ENCODE results near the gene MX1.
"Not testable (repeated sequence)": the region's sequence is repeated elsewhere in the genome, so short reads cannot be mapped to it uniquely, and the experiment has no call there.

MX1 gene

DNA sequence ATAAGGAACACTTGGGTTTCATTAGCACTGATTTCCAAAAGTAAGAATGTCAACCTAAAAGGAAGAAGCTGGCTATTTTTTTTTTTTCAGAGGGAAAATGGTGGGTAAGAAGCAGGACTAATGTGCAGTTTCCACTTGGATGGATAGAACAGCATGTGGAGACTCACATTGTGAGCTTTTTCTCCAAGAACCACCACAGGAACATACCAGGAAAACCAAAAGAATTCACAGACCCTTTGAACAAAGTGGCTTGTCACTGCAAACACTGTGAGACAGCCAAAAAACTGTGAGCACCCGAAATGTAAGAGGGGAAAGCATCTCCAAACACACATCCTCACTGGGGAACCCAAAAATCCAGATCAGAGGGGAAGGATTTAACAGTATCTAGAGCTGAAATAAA lies 15.7 kb upstream of the MX1 start:
- DNase-seq: no peak

DNA sequence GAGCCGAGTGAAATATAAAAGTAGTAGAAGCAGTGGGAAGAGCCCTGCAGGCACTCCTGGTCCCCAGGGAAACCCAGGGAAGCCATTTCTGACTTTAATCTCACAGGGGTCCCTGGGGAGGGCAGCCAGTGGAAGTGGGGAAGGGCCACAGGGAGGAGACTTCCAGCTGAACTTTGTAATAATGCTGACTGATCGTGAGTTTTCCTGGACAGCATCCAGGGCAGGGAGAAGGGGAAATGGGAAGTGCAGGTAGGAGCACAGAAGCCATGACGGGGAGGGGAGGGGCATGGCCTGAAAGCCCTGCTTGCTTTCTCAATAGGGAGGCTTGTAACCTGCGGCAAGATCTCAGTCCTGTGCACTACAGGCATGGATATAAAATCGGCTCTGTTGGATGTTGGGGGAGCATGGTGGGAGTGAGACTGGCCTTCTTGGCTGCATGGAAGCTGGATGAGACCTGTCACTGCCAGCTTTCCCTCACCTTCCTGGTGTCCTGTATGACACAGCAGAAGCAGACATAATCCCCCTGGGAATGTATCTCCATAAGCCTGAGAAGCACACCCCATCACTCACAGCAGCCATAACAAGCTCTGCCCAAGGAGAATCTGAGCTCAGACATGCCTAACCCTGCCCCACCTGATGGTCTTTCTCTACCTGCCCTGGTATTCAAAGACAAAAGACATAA lies 15.1 kb upstream of the MX1 start:
- DNase-seq: no peak

DNA sequence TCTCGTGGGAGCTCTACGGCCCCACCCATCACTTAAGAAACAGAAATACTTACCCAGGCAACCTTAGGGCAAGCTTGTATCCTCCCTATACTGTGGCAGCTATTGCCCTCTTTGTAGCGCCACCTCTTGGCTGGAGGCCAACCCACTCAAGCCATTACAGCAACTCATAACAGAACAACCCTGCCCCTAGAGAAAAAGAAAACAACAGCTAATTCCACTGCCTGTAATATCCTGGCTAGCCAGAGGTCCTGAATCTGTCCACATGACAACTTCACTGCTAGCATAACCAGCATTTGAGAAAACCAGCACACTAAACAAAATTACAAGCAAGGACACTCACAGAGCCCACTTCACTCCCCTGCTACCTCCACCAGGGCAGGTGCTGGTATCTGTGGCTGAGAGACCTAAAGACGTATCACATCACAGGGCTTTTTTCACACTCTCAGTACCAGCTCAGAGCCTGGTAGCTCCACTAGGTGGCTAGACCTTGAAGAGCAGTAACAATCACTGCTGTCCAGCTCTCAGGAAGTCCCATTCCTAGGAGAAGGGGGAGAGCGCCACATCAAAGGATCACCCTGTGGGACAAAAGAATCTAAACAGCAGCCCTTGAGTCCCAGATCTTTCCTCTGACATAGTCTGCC lies 14.5 kb upstream of the MX1 start:
- no peak for DNase-seq

DNA sequence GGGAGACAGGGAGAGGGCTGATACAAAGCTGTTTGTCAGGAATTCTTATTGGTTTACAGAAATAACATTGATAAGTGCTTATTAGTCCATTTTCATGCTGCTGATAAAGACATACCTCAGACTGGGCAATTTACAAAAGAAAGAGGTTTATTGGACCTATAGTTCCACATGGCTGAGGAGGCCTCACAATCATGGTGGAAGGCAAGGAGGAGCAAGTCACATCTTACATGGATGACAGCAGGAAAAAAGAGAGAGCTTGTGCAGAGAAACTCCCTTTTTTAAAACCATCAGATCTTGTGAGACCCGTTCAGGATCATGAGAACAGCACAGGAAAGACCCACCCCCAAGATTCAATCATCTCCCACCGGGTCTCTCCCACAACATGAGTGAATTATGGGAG lies 8.5 kb upstream of the MX1 start:
- DNase-seq: not testable (repeated sequence)

DNA sequence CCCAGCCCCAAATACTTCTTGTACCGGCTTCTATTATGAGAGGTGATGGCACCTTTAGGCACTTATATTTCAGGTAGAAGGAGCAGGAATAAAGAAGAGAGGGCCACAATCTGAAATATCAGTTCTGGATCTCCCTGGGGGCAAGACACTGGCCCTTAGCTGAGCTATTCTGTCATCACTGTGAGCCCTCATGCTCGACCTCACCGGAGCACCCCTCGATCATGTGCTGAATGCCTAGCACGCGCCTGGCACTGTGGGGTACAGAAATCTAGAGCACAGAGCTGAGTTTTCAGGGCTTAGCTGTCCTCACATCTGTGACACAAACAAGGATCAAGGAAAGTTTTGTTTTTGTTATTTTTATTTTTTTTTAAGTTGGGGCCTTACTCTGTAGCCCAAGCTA lies 7.6 kb upstream of the MX1 start:
- DNase-seq: no peak

DNA sequence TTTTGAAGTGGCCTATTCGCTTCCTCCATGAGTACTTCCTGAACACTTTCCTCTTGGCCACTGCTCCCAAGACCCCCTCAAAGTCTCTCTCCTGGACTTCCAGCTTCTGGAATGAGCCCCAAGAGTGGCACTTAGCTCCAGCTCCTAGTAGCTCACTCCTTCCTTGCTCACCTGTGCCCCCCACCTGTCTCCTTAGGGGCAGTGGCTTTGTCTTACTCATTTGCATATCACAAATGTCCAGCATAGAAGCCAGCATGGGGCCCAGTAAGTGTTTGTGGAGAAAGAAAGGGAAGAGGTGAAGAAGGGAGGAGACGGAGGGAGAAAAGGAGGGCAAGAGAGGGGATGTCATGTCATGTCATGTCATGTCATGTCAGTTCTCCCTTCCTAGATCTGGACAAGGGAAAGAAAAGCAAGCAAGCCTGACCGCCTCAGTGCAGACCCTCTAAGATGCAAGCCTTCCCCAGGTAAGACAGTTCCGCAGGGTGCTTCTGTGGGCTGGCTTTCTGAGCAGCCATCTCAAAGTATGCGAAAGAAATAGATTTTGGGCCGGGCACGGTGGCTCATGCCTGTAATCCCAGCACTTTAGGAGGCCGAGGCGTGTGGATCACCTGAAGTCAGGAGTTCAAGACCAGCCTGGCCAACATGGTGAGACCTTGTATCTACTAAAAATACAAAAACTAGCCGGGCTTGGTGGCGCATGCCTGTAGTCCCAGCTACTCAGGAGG lies 6.9 kb upstream of the MX1 start:
- DNase-seq: no peak

DNA sequence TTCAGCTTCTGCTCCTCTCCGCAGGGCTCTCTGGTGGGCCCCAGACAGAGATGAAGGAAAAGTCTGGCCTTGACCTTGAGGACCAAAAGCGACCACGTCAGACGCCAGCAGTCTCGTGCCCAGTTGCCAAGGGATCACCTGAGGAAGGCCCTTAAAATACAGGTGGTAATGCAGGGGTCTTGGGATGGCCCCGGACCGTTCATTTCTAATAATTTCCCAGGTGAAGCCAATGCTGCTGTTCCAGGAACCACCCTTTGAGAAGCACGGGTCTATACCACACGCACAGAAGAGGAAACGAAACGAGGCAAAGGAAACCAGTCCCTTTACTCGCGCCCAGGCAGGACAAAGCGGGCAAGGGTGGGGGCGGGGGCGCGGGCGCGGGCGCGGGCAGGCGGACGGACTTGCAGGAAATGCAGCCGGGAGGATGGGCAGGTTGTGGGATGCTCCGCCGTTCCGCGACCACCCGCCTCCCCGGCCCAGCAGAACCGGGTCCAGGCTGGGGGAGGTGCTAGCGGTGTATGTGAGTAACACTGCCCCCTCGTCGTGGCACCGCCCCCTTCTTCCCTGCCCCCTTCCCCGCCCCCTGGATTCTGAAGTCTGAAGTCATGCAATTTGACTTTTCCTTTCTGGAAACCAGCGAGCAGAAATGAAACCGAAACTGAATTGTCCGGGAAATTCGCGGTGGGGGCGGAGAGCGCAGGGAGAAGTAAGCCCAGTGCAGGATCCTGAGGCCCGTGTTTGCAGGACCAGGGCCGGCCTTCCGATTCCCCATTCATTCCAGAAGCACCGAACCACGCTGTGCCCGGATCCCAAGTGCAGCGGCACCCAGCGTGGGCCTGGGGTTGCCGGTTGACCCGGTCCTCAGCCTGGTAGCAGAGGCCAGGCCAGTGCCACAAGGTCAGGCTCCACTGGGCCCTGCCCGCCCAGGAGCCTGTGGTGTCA lies 5.8 kb upstream of the MX1 start:
- DNase-seq: peak; percentile 64

DNA sequence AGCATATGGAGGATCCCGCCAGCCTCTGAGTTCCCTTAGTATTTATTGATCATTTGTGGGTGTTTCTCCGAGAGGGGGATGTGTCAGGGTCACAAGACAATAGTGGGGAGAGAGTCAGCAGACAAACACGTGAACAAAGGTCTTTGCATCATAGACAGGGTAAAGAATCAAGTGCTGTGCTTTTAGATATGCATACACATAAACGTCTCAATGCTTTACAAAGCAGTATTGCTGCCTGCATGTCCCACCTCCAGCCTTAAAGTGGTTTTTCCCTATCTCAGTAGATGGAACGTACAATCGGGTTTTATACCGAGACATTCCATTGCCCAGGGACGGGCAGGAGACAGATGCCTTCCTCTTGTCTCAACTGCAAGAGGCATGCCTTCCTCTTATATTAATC lies 5.0 kb upstream of the MX1 start:
- DNase-seq: not testable (repeated sequence)

DNA sequence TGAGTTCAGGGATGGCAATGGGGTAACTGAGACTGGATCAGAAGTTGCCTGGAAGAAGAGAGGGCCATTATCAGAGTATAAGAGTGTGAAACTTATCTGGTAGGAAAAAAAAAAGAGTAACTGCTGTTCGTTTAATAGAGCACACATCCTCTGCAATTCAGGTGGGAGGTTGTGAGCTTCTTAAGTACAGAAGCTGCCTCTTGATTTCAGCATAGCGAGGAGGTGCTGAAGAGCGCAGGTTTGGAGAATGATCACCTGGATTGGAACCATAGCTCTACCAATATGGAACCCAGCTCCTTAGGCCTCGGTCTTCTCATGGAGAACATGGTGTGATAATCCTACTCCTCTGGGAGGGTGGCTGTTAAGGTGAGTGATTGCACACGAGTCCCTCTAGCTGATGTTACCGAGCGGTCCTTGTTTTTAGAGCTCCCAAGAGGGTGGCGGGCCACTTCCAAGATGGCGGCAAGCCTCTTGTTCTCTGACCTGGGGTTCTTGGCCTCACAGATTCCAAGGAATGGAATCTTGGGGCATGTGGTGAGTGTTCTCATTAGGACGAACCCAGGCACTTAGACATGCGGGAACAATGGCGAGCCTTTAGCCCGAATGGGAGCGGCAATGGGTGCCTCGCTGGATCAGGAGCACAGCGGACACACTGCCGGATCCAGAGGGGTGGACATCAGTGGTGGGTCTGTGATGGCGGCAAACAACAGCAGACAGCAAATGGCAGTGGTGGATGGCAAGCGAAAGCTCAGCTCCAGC lies 3.3 kb upstream of the MX1 start:
- DNase-seq: no peak

DNA sequence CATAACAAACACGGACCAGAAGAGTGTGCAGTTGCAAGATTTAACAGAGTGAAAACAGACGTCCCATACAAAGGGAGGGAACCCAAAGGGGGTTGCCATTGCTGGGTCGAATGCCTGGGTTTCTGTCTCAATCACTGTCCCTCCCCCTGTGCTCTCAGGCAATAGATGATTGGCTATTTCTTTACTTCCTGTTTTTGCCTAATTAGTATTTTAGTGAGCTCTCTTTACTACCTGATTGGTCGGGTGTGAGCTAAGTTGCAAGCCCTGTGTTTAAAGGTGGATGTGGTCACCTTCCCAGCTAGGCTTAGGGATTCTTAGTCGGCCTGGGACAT lies 2.8 kb upstream of the MX1 start:
- DNase-seq: not testable (repeated sequence)

DNA sequence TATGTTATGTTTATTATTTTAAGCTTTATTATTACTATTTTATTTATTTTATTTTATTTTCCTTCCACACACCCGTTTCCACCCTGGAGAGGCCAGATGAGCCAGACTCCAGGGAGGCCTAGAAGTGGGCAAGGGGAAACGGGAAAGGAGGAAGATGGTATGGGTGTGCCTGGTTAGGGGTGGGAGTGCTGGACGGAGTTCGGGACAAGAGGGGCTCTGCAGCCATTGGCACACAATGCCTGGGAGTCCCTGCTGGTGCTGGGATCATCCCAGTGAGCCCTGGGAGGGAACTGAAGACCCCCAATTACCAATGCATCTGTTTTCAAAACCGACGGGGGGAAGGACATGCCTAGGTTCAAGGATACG lies 468 bp upstream of the MX1 start:
- no peak for DNase-seq

DNA sequence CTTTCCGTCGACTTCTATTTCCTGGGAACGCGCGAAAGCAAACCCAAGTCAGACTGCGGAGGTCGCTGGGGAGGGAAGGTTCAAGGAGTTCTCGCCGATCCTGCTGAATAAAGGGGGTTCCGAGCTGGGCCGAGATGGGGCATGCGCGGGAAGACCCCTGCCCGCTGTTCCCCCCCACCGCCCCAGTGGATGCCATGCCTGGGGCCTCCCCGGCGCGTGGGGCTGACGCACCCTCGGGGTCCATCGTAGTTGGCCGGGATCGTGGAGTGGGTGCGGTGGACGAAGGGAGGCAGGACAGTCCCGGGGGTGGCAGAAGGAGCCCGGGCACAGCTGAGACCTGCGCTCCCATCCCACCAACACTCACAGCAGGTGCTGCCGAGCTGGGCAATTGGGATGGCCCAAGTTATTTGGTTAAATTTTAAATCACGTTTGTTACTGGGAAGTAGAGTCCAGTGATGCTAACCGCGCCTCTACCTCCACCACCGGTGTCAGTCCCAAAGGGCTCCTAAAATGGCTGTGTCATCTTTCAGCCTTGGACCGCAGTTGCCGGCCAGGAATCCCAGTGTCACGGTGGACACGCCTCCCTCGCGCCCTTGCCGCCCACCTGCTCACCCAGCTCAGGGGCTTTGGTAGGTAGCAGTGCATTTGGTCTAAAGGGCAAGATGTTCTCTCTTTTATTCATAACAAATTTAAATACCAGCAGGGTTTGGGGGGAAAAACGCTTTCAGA lies 801 bp downstream of the MX1 start:
- DNase-seq: peak; percentile 28

DNA sequence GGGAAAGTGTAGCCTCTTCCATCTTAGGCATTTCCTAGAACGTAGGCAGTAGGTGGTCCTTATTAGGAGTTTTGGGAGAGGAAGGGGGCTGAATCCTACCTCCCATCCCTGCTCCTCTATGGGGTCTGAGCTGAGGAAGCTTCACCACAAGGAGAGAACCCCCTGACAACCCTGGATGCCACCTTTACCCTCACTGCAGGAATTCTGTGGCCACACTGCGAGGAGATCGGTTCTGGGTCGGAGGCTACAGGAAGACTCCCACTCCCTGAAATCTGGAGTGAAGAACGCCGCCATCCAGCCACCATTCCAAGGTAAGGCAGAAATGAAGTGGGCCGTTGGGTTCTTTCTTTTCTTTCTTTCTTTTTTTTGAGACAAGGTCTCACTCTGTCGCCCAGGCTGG lies 1.5 kb downstream of the MX1 start:
- no peak for DNase-seq

DNA sequence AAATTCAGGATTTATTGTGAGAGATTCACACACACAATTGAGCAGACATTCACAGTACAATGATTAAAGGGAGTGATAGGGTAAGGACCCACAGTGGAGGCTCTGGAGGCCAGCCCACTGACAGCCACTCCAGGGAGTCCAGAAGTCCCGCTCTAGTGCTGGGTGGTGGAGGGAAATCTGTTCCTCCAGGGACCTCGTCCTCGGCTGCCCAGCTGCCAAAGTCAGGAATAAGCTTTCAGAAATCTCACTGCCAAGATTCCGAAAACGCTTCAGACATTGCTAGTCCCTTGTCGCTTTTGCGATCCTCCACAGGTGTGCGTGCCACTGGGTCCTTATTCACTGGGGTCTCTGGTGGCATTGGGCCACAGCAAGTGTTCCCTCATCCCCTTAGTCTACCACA lies 2.3 kb downstream of the MX1 start:
- DNase-seq: no peak

DNA sequence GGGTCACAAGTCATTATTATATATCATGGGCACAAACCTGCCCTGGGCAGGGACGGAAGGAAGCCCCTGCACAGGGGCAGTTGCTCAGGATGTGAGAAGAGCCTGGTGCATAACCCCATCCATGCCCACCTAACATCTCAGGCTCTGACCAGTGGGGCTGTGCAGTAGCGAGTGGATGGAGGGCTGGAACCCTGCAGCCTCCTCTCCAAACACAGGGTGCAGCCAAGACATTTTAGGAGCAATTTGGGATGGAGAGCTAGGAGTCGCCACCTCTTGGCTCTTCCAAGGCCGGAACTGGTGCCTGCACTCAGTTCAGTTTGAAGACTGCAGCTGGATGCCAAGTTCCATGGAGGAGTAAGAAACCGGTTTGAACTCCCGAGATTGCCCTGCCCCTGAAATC lies 2.8 kb downstream of the MX1 start:
- DNase-seq: no peak

DNA sequence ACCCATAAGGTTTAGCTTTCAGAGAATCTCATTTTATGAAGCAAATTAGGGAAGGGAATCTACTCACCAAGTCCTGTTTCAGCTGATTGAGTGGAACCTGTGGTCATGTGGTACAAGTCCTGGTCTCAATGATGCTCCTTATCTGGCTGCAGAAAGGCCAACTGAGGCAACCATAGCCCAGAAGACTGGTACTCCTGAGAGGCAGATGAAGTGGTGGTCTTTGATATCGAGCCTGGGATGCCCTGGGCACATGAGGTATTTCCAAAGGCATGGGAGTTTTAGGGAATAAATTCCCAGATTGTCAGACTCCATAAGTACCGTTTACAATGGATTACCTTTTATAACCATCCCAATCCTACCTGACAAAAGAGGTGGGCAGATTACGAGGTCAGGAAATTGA lies 3.3 kb downstream of the MX1 start:
- no peak for DNase-seq

DNA sequence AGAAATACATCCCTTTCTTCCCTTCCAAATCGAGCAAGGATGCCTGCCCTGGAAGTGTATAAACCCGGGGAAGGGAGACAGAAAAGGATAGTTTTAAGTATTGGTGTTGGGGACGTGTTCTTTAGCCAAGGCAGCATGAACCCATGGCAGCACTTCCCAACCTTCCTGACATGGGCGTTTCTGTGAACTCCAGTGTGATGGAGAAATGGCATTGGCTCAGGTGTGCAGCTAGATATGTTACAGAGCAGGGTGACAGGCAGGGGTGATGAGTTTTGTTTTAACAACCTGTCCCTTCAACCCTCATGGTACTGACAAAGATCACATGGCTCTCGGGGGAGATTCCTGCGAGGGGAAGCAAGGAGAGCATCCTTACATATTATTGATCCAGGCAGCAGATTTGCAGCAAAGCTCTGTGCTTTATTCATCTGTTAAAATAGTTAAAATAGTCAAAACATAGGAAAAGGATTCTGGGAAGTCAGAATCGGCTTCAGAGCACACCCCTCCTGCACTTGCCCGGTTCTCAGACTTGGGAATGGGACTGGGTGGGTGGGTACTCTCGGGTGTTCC lies 4.0 kb downstream of the MX1 start:
- DNase-seq: no peak

DNA sequence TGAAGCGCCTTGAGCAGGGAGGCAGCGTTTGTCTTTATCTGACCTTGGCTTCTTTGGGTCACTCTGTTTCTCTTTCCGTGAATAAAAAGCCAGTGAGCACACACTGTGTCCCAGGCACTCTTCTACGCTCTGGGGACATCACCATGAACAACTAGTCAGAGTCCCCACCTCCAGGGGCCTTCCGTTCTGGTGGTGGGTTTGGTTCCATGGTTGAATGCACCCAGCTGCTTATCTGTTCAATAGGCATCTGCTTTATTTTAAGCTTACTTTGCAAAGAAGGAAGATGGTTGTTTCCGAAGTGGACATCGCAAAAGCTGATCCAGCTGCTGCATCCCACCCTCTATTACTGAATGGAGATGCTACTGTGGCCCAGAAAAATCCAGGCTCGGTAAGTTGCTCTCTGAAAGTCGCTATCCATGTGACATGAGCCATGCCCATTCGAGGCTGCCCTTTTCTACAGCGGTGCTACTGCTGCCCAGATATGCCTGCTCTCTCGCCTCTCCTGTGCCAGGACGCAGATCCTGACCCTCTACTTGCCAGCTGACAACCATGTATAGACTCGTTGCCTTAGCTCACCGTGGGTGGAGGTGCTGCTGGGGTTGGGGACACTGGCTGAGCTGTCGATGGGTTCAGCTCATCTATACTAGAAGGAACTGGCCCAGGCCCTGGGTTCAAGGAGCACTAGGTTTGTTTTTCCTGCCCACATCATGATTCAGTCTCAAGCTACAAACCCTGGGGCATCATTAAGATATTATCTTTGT lies 5.9 kb downstream of the MX1 start:
- no peak for DNase-seq

DNA sequence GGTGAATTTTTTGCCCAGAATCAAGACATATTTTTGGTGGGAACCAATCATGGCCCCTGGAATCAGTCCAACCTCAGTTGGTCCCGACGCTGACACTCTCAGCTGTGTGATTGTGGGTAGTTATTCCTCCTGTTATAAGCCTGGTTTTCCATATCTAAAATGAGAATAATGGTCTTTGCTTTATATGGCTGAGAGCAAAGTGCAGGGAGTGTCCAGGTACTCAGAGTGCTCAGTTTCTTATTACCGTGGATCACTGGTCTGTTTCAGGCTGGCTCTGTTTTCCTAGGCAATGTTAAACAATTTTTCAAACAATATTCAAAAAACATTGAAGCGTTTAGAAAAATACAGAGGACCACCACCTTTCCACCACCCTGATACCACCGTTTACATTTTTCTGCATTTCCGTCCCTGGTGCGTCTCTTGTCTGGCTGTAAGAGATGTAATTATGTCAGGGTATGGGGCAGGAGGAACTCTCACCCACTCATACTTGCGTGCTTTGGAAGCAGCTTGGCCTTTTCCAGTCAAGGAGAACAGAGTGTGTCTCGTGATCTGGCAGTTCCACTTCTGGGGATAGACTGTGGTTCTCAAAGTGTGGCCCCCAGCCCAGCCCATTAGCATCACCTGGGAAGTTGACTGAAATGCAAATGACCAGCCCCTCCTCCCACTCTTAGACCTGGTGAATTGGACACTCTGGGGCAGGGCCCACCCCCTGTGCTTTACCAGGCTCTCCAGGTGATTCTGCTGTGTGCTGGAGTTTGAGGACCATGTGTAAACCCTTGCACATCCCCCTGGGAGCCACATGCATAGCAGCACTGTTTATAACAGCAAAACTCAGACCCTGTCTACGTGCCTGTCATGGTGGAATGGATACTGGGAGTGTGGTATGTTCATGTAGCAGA lies 6.8 kb downstream of the MX1 start:
- DNase-seq: no peak

DNA sequence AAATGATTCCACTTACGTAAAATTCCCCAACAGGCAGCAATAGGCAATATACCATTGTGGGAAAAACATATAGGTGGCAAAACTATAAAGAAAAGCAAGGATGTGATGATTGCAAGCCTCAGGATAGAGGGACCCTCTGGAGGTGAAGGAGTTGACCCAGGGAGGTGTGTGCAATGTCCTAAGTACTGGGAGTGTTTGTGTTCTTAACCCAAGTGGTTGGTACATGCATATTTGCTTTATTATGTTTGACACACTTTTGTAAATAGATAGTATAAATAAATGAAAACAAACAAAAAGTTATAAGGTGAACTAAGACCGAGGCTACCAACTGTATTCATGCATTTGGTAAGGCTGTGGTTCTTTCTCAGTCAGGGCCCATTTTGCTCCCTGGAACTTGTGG lies 7.5 kb downstream of the MX1 start:
- no peak for DNase-seq
